Endothelial cell of umbilical vein (primary cell): ENCODE measurements around the gene GRID1. TPM values are rescaled to one million over a fixed set of nuclear protein-coding genes. Genes with fewer than 3 reads are reported as not detected.

ENCODE experiments used
- BruUV-seq: library from RNA; stranded (reverse); fragments of 400-500 nt; replicated peaks from 2 replicates; lab custom pipeline; 2021; lab: Mats Ljungman, UMichigan
- CTCF ChIA-PET: fragments of 300-600, 350-600 bp; sonication (Branson Sonifier 250); formaldehyde crosslinking; loops from one replicate; lab custom pipeline; 2021; ENCODE audit warnings: antibody characterized with exemption, inconsistent platforms; lab: Charles Lee
- POLR2A ChIA-PET: fragments of 300-600, 350-600 bp; sonication (Branson Sonifier 250); formaldehyde crosslinking; loops from one replicate; lab custom pipeline; 2021; ENCODE audit warnings: antibody characterized with exemption, inconsistent platforms; lab: Charles Lee
- DNase-seq: peaks from one replicate; pipeline ENCODE4 v3.0.0-alpha.2; 2011; ENCODE audit warnings: low read depth, low spot score
- FAIRE-seq: peaks from 2 replicates; lab custom pipeline; 2011; peaks lifted over from hg19 to GRCh38; lab: Jason Lieb, UNC
- H2AFZ ChIP-seq: 2 replicates; pipeline ENCODE4 v1.6.0; 2012; ENCODE audit warnings: low read depth, low read length, control low read depth, inconsistent platforms
- H3K27ac ChIP-seq: 2 replicates; pipeline ENCODE4 v1.5.1; 2011; ENCODE audit warnings: low read depth, mild to moderate bottlenecking, control low read depth, low read length, moderate library complexity; ENCODE audit not compliant: insufficient read depth
- H3K27me3 ChIP-seq, 2 experiments: 2 replicates each; pipeline versions ENCODE4 v1.6.0 to v1.6.1; 2011; ENCODE audit warnings: low read length in 2 of 2, mixed read lengths in 1 of 2; ENCODE audit not compliant: control insufficient read depth in 2 of 2, insufficient read depth in 2 of 2
- H3K36me3 ChIP-seq, 2 experiments: 2 replicates in 1 of 2; 3 replicates in 1 of 2; pipeline ENCODE4 v1.5.1; 2011; ENCODE audit warnings: low read length in 2 of 2, mild to moderate bottlenecking in 1 of 2, moderate library complexity in 1 of 2; ENCODE audit not compliant: control insufficient read depth in 2 of 2, insufficient read depth in 2 of 2; ENCODE audit errors: extremely low read depth in 1 of 2
- H3K4me1 ChIP-seq: 3 replicates; pipeline ENCODE4 v1.5.1; 2011; ENCODE audit warnings: mild to moderate bottlenecking, low read length; ENCODE audit not compliant: control insufficient read depth, insufficient read depth; ENCODE audit errors: extremely low read depth
- H3K4me2 ChIP-seq: 2 replicates; pipeline ENCODE4 v1.6.1; 2011; ENCODE audit warnings: low read length, control low read depth, mixed read lengths; ENCODE audit not compliant: insufficient read depth
- H3K4me3 ChIP-seq, 3 experiments: fragments of 200-600 bp in 1 of 3; sonication (generic), shearing (Covaris generic) in 1 of 3; replicated peaks in 1 of 3; 2 replicates each; pipeline ENCODE4 v1.5.1; 2011 to 2016; ENCODE audit warnings: control low read depth in 3 of 3, low read length in 3 of 3, mild to moderate bottlenecking in 2 of 3, inconsistent platforms in 1 of 3, low read depth in 1 of 3, moderate library complexity in 1 of 3; ENCODE audit not compliant: insufficient read depth in 1 of 3
- H3K79me2 ChIP-seq: 2 replicates; pipeline ENCODE4 v1.6.0; 2012; ENCODE audit warnings: low read length, inconsistent platforms; ENCODE audit not compliant: control insufficient read depth, insufficient read depth
- H3K9ac ChIP-seq: replicated peaks from 2 replicates; pipeline ENCODE3; 2011; ENCODE audit warnings: low read length, control low read depth; ENCODE audit not compliant: insufficient read depth; ENCODE audit errors: extremely low read depth
- H3K9me1 ChIP-seq: replicated peaks from 3 replicates; pipeline ENCODE4 v1.6.0; 2011; ENCODE audit warnings: mild to moderate bottlenecking, low read length; ENCODE audit not compliant: control insufficient read depth, insufficient read depth; ENCODE audit errors: extremely low read depth
- H3K9me3 ChIP-seq: replicated peaks from 2 replicates; pipeline ENCODE4 v1.5.1; 2012; ENCODE audit warnings: low read length, inconsistent platforms; ENCODE audit not compliant: control insufficient read depth, insufficient read depth
- H4K20me1 ChIP-seq: replicated peaks from 2 replicates; pipeline ENCODE3; 2011; ENCODE audit warnings: mild to moderate bottlenecking, low read length; ENCODE audit not compliant: control insufficient read depth, insufficient read depth; ENCODE audit errors: extremely low read depth
- CTCF ChIP-seq, 2 donors: IDR thresholded peaks; 1 replicate in 1 of 2; 2 replicates in 1 of 2; pipeline ENCODE4 v1.5.1; 2011; ENCODE audit warnings: low read length in 2 of 2, mild to moderate bottlenecking in 2 of 2, moderate library complexity in 2 of 2, control low read depth in 1 of 2, inconsistent platforms in 1 of 2, low read depth in 1 of 2; ENCODE audit not compliant: insufficient read depth in 1 of 2; ENCODE audit errors: extremely low read depth in 1 of 2
- EZH2 ChIP-seq: IDR thresholded peaks from 2 replicates; pipeline ENCODE4 v1.6.1; 2012; ENCODE audit warnings: borderline replicate concordance, low read depth, mild to moderate bottlenecking, moderate library complexity, low read length, inconsistent platforms; ENCODE audit not compliant: severe bottlenecking
- FOS ChIP-seq: IDR thresholded peaks from 2 replicates; pipeline ENCODE4 v1.6.1; 2011; ENCODE audit warnings: mild to moderate bottlenecking, low read length, moderate library complexity, borderline replicate concordance; ENCODE audit not compliant: insufficient read depth
- GATA2 ChIP-seq: IDR thresholded peaks from 2 replicates; pipeline ENCODE4 v1.7.0; 2011; ENCODE audit warnings: low read depth, mild to moderate bottlenecking, moderate library complexity, mixed read lengths, low read length; ENCODE audit not compliant: insufficient read length, insufficient read depth
- JUN ChIP-seq: IDR thresholded peaks from 2 replicates; pipeline ENCODE4 v1.6.1; 2011; ENCODE audit warnings: borderline replicate concordance, low read depth; ENCODE audit not compliant: insufficient read length, insufficient read depth
- MYC ChIP-seq: IDR thresholded peaks from one replicate; pipeline ENCODE4 v1.6.1; 2011; ENCODE audit warnings: mild to moderate bottlenecking, low read depth, low read length
- POLR2A ChIP-seq: IDR thresholded peaks from 2 replicates; pipeline ENCODE4 v1.6.1; 2012; ENCODE audit warnings: low read depth, mild to moderate bottlenecking, control low read depth, low read length
- POLR2AphosphoS5 ChIP-seq: IDR thresholded peaks from 2 replicates; pipeline ENCODE4 v1.6.1; 2012; ENCODE audit warnings: low read depth, mild to moderate bottlenecking, control low read depth, low read length, moderate library complexity; ENCODE audit not compliant: insufficient read depth
- dilution Hi-C: fragments of 300-500 bp; cut with MboI; formaldehyde crosslinking; loops from one replicate; pipeline ENCODE4 v1.15.0; 2019; ENCODE audit warnings: low sequenced_read_pairs; ENCODE audit not compliant: extremely low pct_ligation_motif_present
- intact Hi-C: fragments of 100-400 bp; cut with micrococcal nuclease; formaldehyde crosslinking; loops from one replicate; pipeline ENCODE4 v1.10.0; 2022
- polyA plus RNA-seq, 4 experiments: library from polyadenylated mRNA; depleted of rRNA in 3 of 4; stranded (reverse) in 3 of 4; unstranded in 1 of 4; fragments of >200 nt; gene quantifications; 2 replicates each; pipeline versions ENCODE4 v1.2.1 to v1.2.3, GENCODE V29; 2011 to 2012; ENCODE audit warnings: missing spikeins in 1 of 4
- total RNA-seq: library from RNA; stranded (reverse); gene quantifications from 2 replicates; pipeline ENCODE4 v1.2.3, GENCODE V29; 2021
- TF ChIP-seq, protein P1 (sequence below): IDR thresholded peaks from 2 replicates; pipeline ENCODE4 v1.6.1; 2011; ENCODE audit not compliant: insufficient read depth, insufficient read length

GRID1 gene
- total and polyA plus RNA-seq, 2 donors (not counting 3 experiments of a cell fraction or from before 2014, with no cell fraction given) = not detected

DNA sequence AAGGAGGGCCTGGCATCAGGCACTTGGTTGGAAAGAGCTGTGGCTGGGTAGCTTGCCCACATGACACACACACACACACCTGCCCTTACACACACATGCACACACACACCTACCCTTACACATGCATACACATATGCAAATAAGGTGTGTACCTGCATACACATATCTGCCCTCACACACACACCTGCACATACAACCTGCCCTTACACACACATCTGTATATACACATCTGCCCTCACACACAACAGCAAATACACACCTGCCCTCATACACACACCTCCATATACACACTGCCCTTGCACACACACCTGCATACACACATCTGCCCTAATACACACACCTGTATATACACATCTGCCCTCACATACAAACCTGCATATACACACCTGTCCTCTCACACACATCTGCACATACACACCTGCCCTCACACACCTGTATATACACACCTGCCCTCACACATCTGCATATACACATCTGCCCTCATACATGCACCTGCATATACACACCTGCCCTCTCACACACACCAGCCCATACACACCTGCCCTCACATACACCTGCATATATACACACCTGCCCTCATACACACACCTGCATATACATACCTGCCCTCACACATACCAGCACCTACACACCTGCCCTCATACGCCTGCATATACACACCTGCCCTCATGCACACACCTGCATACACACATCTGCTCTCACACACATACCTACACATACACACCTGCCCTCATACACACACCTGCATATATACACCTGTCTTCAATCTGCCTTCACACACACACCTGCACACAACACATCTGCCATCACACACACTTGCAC is 82.9 kb downstream of the GRID1 start:
- Histone ChIP-seq H3K4me3 (no peak overlapping the region), H3K4me1 (no peaks in the 10 kb centered on the region), H4K20me1 (no peaks in the 10 kb centered on the region), H3K36me3 (no peaks in the 10 kb centered on the region), H3K9me3 (no peaks in the 10 kb centered on the region), H3K27ac (no peak overlapping the region), H3K9ac (no peak overlapping the region), H3K79me2 (no peaks in the 10 kb centered on the region), H3K27me3 (no peaks in the 10 kb centered on the region), H2AFZ (no peak overlapping the region), H3K4me2 (no peak overlapping the region), H3K9me1 (no peaks in the 10 kb centered on the region)
- TF ChIP-seq GATA2 = no peak
- no peak for TF ChIP-seq JUN
- TF ChIP-seq CTCF (IDR thresholded peaks at IDR 0.05; ENCODE audit: extremely low read depth in 1 of 2, insufficient read depth in 1 of 2, low read depth in 1 of 2, low read length in 2 of 2) = no peak
- TF ChIP-seq EZH2 = no peak
- TF ChIP-seq, protein P1, sequence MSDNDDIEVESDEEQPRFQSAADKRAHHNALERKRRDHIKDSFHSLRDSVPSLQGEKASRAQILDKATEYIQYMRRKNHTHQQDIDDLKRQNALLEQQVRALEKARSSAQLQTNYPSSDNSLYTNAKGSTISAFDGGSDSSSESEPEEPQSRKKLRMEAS = no peak
- TF ChIP-seq MYC = no peak
- no peak for TF ChIP-seq FOS
- TF ChIP-seq POLR2AphosphoS5 = no peak
- no peak for TF ChIP-seq POLR2A
- intact Hi-C loops (no loop called here), dilution Hi-C loops (no loop called here)
- no peak for DNase-seq
- CTCF ChIA-PET = no interaction called here
- POLR2A ChIA-PET = no interaction called here
- no TSS peak for BruUV-seq
- FAIRE-seq = no peak
